NCI-H510A (cell line): ENCODE data around the gene AKR1B1.

ENCODE experiments used
- DNase-seq: peaks from one replicate; lab custom pipeline; 2025; lab: John Stamatoyannopoulos, UW

The AKR1B1 gene

GRCh38 chr7:134444198-134444960, 14.5 kb downstream of the AKR1B1 start:
- no peak for DNase-seq

- DNase-seq, result no peak
Observed at GRCh38 chr7:134443396-134444070, 15.4 kb downstream of the AKR1B1 start.

- no peak for DNase-seq
Observed at GRCh38 chr7:134442441-134443220, 16.3 kb downstream of the AKR1B1 start.

- DNase-seq, result no peak
Observed at GRCh38 chr7:134441264-134441663, 17.6 kb downstream of the AKR1B1 start.

GRCh38 chr7:134440476-134440875, 18.4 kb downstream of the AKR1B1 start:
- no peak for DNase-seq

GRCh38 chr7:134440067-134440466, 18.8 kb downstream of the AKR1B1 start:
- DNase-seq, result no peak

GRCh38 chr7:134438946-134439345, 20.0 kb downstream of the AKR1B1 start:
- DNase-seq, result no peak

GRCh38 chr7:134435161-134435920, 23.6 kb downstream of the AKR1B1 start:
- no peak for DNase-seq

- DNase-seq, result no peak
Observed at GRCh38 chr7:134434701-134435100, 24.2 kb downstream of the AKR1B1 start.

- DNase-seq, result no peak
Observed at GRCh38 chr7:134433430-134433829, 25.5 kb downstream of the AKR1B1 start.

GRCh38 chr7:134432296-134433152, 26.4 kb downstream of the AKR1B1 start:
- DNase-seq, result peak; percentile 74

- no peak for DNase-seq
Observed at GRCh38 chr7:134431815-134432214, 27.1 kb downstream of the AKR1B1 start.

- DNase-seq, result no peak
Observed at GRCh38 chr7:134429481-134429880, 29.4 kb downstream of the AKR1B1 start.

- DNase-seq, result no peak
Observed at GRCh38 chr7:134428942-134429341, 30.0 kb downstream of the AKR1B1 start.

GRCh38 chr7:134427896-134428295, 31.0 kb downstream of the AKR1B1 start:
- no peak for DNase-seq

GRCh38 chr7:134425777-134426176, 33.1 kb downstream of the AKR1B1 start:
- no peak for DNase-seq

GRCh38 chr7:134422638-134423037, 36.3 kb downstream of the AKR1B1 start:
- DNase-seq, result no peak

- no peak for DNase-seq
Observed at GRCh38 chr7:134422008-134422407, 36.9 kb downstream of the AKR1B1 start.

GRCh38 chr7:134420424-134421125, 38.3 kb downstream of the AKR1B1 start:
- no peak for DNase-seq

- DNase-seq, result no peak
Observed at GRCh38 chr7:134419875-134420274, 39.0 kb downstream of the AKR1B1 start.
